ENCODE data around the gene CDH3. TPM values are rescaled to one million over a fixed set of nuclear protein-coding genes. Genes with fewer than 3 reads are reported as not detected.

Gene CDH3
- total RNA-seq, 4 donors from 2014 or later, result 0.19 to 0.83 (median 0.75) TPM; not detected in 1

- Histone ChIP-seq H3K27me3 (peaks cover 0 to 52% (median 2%) of the 10 kb centered on the region in 4 donors), H3K36me3 (no peaks in the 10 kb centered on the region), H3K9me3 (no peaks in the 10 kb centered on the region), H3K27ac (replicated peaks in 1 of 4) (no peak overlapping the region), H3K4me3 (no peak overlapping the region), H3K4me1 (peaks cover under 1 to 3% (median 3%) of the 10 kb centered on the region in 4 donors)
- no peak for DNase-seq (ENCODE audit: extremely low spot score)
- intact Hi-C loops (cut with DNase I), result no loop called here
- 95% methylated on average over 10 of the region's 12 CpGs for WGBS
- TF ChIP-seq POLR2A (IDR thresholded peaks at IDR 0.05; ENCODE audit: low read depth), result no peak
- no peak for TF ChIP-seq EP300 (IDR thresholded peaks at IDR 0.05)
- no peak for TF ChIP-seq CTCF (IDR thresholded peaks at IDR 0.05)
- no peak for TF ChIP-seq POLR2AphosphoS5 (IDR thresholded peaks at IDR 0.05)
Measured at GRCh38 chr16:68651136-68651535, 6.0 kb downstream of the CDH3 start.

- no peak overlapping the region for H3K27ac ChIP-seq (replicated peaks in 1 of 4)
- H3K9me3 ChIP-seq, result no peaks in the 10 kb centered on the region
- WGBS, result 90% methylated on average over 2 of the region's 2 CpGs
- intact Hi-C loops (cut with DNase I), result no loop called here
- TF ChIP-seq EP300 (IDR thresholded peaks at IDR 0.05) (no peak), CTCF (IDR thresholded peaks at IDR 0.05) (no peak), POLR2A (IDR thresholded peaks at IDR 0.05; ENCODE audit: low read depth) (no peak), POLR2AphosphoS5 (IDR thresholded peaks at IDR 0.05) (no peak)
- H3K4me3 ChIP-seq, result no peak overlapping the region
- DNase-seq (ENCODE audit: extremely low spot score), result no peak
- no peaks in the 10 kb centered on the region for H3K4me1 ChIP-seq
- no peaks in the 10 kb centered on the region for H3K36me3 ChIP-seq
- peaks cover 0 to 44% (median 0%) of the 10 kb centered on the region in 4 donors for H3K27me3 ChIP-seq
Measured at GRCh38 chr16:68652659-68653058, 7.5 kb downstream of the CDH3 start.

- Histone ChIP-seq H3K36me3 (no peaks in the 10 kb centered on the region), H3K9me3 (no peaks in the 10 kb centered on the region), H3K4me3 (no peak overlapping the region), H3K27ac (replicated peaks in 1 of 4) (no peak overlapping the region), H3K27me3 (peaks cover 0 to 15% (median 3%) of the 10 kb centered on the region in 4 donors), H3K4me1 (peaks cover 0 to 23% (median 7%) of the 10 kb centered on the region in 4 donors)
- intact Hi-C loops (cut with DNase I), result no loop called here
- TF ChIP-seq EP300 (IDR thresholded peaks at IDR 0.05) (no peak), POLR2A (IDR thresholded peaks at IDR 0.05; ENCODE audit: low read depth) (no peak), CTCF (IDR thresholded peaks at IDR 0.05) (no peak), POLR2AphosphoS5 (IDR thresholded peaks at IDR 0.05) (no peak)
- WGBS, result 86% methylated on average over 6 of the region's 6 CpGs
- no peak for DNase-seq (ENCODE audit: extremely low spot score)
Measured at GRCh38 chr16:68655806-68656205, 10.7 kb downstream of the CDH3 start.

- TF ChIP-seq POLR2AphosphoS5 (IDR thresholded peaks at IDR 0.05) (no peak), CTCF (IDR thresholded peaks at IDR 0.05) (no peak), POLR2A (IDR thresholded peaks at IDR 0.05; ENCODE audit: low read depth) (no peak), EP300 (IDR thresholded peaks at IDR 0.05) (no peak)
- WGBS, result 56% methylated on average over 1 of the region's 2 CpGs
- no peak overlapping the region for H3K4me3 ChIP-seq
- H3K4me1 ChIP-seq, result peaks cover 0 to 23% (median 7%) of the 10 kb centered on the region in 4 donors
- H3K36me3 ChIP-seq, result no peaks in the 10 kb centered on the region
- DNase-seq (ENCODE audit: extremely low spot score), result no peak
- peaks cover 0 to 18% (median 3%) of the 10 kb centered on the region in 4 donors for H3K27me3 ChIP-seq
- H3K9me3 ChIP-seq, result no peaks in the 10 kb centered on the region
- intact Hi-C loops (cut with DNase I), result no loop called here
- H3K27ac ChIP-seq (replicated peaks in 1 of 4), result no peak overlapping the region
Measured at GRCh38 chr16:68656751-68657150, 11.6 kb downstream of the CDH3 start.

All from esophagus muscularis mucosa (tissue), 4 donors.